Measurements from ENCODE around the gene CMYA5.
"Not testable (repeated sequence)": the region's sequence is repeated elsewhere in the genome, so short reads cannot be mapped to it uniquely, and the experiment has no call there.

CMYA5 gene

GRCh38 chr5:79753092-79753491, 63.5 kb downstream of the CMYA5 start:
- no peak for DNase-seq

- DNase-seq = no peak
Measured at GRCh38 chr5:79753877-79754645, 64.4 kb downstream of the CMYA5 start.

- no peak for DNase-seq
Measured at GRCh38 chr5:79754865-79755555, 65.4 kb downstream of the CMYA5 start.

GRCh38 chr5:79756076-79756475, 66.4 kb downstream of the CMYA5 start:
- no peak for DNase-seq

- DNase-seq = no peak
Measured at GRCh38 chr5:79759436-79759835, 69.8 kb downstream of the CMYA5 start.

- no peak for DNase-seq
Measured at GRCh38 chr5:79759848-79760247, 70.2 kb downstream of the CMYA5 start.

- no peak for DNase-seq
Measured at GRCh38 chr5:79762929-79763328, 73.3 kb downstream of the CMYA5 start.

- DNase-seq = not testable (repeated sequence)
Measured at GRCh38 chr5:79764147-79764546, 74.5 kb downstream of the CMYA5 start.

- no peak for DNase-seq
Measured at GRCh38 chr5:79771387-79771786, 81.8 kb downstream of the CMYA5 start.

GRCh38 chr5:79772651-79773050, 83.0 kb downstream of the CMYA5 start:
- no peak for DNase-seq

- no peak for DNase-seq
Measured at GRCh38 chr5:79773612-79774011, 84.0 kb downstream of the CMYA5 start.

- DNase-seq = no peak
Measured at GRCh38 chr5:79774171-79774854, 84.7 kb downstream of the CMYA5 start.

- DNase-seq = no peak
Measured at GRCh38 chr5:79774855-79775237, 85.2 kb downstream of the CMYA5 start.

GRCh38 chr5:79784741-79785140, 95.1 kb downstream of the CMYA5 start:
- not testable (repeated sequence) for DNase-seq

- no peak for DNase-seq
Measured at GRCh38 chr5:79785983-79786382, 96.3 kb downstream of the CMYA5 start.

- DNase-seq = no peak
Measured at GRCh38 chr5:79787448-79787847, 97.8 kb downstream of the CMYA5 start.

GRCh38 chr5:79791843-79792242, 102.2 kb downstream of the CMYA5 start:
- DNase-seq = no peak

- no peak for DNase-seq
Measured at GRCh38 chr5:79792463-79792862, 102.8 kb downstream of the CMYA5 start.

- no peak for DNase-seq
Measured at GRCh38 chr5:79793304-79793703, 103.7 kb downstream of the CMYA5 start.

- DNase-seq = no peak
Measured at GRCh38 chr5:79793722-79794121, 104.1 kb downstream of the CMYA5 start.

- no peak for DNase-seq
Measured at GRCh38 chr5:79794347-79794746, 104.7 kb downstream of the CMYA5 start.

GRCh38 chr5:79795764-79796398, 106.2 kb downstream of the CMYA5 start:
- no peak for DNase-seq

- no peak for DNase-seq
Measured at GRCh38 chr5:79798893-79799590, 109.4 kb downstream of the CMYA5 start.
